HL-60 (cell line): Measurements from ENCODE around the gene KEL.

Source experiments
- DNase-seq, 2 experiments: peaks; one replicate each; pipeline ENCODE4 v3.0.0-alpha.2; 2010 to 2020; ENCODE audit warnings: low read depth in 1 of 2, low spot score in 1 of 2
- H3K27ac ChIP-seq: fragments of 250-450 bp; sonication (Bioruptor Pico); replicated peaks from 2 replicates; pipeline ENCODE4 v1.5.1; 2020; ENCODE audit warnings: mild to moderate bottlenecking, moderate library complexity
- H3K27me3 ChIP-seq: fragments of 250-450 bp; sonication (Bioruptor Pico); 2 replicates; pipeline ENCODE4 v1.5.1; 2021; ENCODE audit warnings: mild to moderate bottlenecking, moderate library complexity; ENCODE audit not compliant: insufficient read depth, poor library complexity, severe bottlenecking
- H3K4me3 ChIP-seq: replicated peaks from 2 replicates; pipeline ENCODE4 v1.5.1; 2011; ENCODE audit warnings: mild to moderate bottlenecking, control low read depth, low read length; ENCODE audit not compliant: insufficient read depth
- CTCF ChIP-seq: IDR thresholded peaks from one replicate; pipeline ENCODE4 v1.5.1; 2011; ENCODE audit warnings: low read length, control low read depth, inconsistent platforms; ENCODE audit not compliant: insufficient read depth
- GABPA ChIP-seq: IDR thresholded peaks from 2 replicates; pipeline ENCODE4 v1.6.1; 2012; ENCODE audit warnings: low read depth
- POLR2AphosphoS5 ChIP-seq: IDR thresholded peaks from 2 replicates; pipeline ENCODE4 v1.6.1; 2012; ENCODE audit warnings: low read depth
- REST ChIP-seq: IDR thresholded peaks from 2 replicates; pipeline ENCODE4 v1.6.1; 2012; ENCODE audit warnings: low read depth; ENCODE audit not compliant: insufficient replicate concordance
- SPI1 ChIP-seq: IDR thresholded peaks from 2 replicates; pipeline ENCODE4 v1.6.1; 2012; ENCODE audit warnings: low read depth, mild to moderate bottlenecking, borderline replicate concordance
- long read RNA-seq: library from polyadenylated mRNA; unstranded; transcript quantifications from one replicate; pipeline ENCODE4 v2.0.0, GENCODE V29; 2020

KEL gene
- long read RNA-seq = 0 reads

- TF ChIP-seq CTCF (no peak), POLR2AphosphoS5 (no peak), GABPA (no peak), SPI1 (no peak), REST (no peak)
- H3K27ac ChIP-seq = no peak within 1 kb of the TSS
- no peak within 1 kb of the TSS for H3K4me3 ChIP-seq
- peaks cover 3% of the 10 kb centered on the region for H3K27me3 ChIP-seq
- DNase-seq = no peak
Measured at GRCh38 chr7:142961973-142962926, at the start of gene KEL. Gene KEL, minus strand, starts transcription at chr7:142962363. Its CDS starts 157 bp downstream, at chr7:142962206.

GRCh38 chr7:143008007-143008901, 46.1 kb upstream of the KEL start:
- H3K27me3 ChIP-seq = peaks cover 2% of the 10 kb centered on the region
- H3K4me3 ChIP-seq = no peak overlapping the region
- no peak overlapping the region for H3K27ac ChIP-seq
- DNase-seq = peak; percentile 63 to 70
- no peak for TF ChIP-seq GABPA
- TF ChIP-seq CTCF = peak; percentile 86

GRCh38 chr7:143005632-143006260, 43.6 kb upstream of the KEL start:
- DNase-seq = no peak
- H3K27me3 ChIP-seq = peaks cover 2% of the 10 kb centered on the region
- H3K4me3 ChIP-seq = no peak overlapping the region
- no peak overlapping the region for H3K27ac ChIP-seq
- no peak for TF ChIP-seq REST
- TF ChIP-seq CTCF = no peak
- TF ChIP-seq POLR2AphosphoS5 = no peak
- no peak for TF ChIP-seq SPI1
- TF ChIP-seq GABPA = no peak
